DLD1 (cell line): ENCODE data around the gene SP7.

Experiments
- in situ Hi-C: cut with HindIII; loops from 2 replicates; pipeline ENCODE4 v1.10.0; 2017; ENCODE audit warnings: low sequenced_read_pairs

Gene SP7

DNA sequence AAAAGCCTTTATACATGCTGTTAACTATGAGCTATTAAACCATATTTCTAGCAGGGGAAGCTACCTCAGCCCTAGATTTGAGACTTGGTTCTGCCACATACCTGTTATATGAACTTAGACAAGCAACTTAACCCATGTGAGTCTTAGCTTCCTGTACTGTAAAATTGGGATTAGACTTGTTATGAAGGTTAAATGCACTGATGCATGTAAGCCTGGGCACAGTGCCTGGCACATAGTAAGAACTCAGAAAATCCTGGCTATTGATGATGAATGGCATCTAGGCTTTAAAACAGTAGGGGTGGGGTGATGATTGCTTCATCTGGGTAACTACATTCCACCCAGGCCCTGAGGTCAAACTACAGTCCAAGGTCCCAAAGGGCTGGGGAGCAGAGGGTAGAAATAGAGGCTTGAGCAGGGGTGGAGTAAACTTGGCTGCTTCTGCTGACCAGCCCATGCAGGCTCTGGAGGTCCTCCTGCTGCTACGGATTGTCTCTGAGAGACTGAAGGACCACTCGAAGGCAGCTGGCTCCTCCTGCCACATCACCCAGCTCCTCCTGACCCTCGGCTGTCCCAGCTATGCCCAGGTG lies 56.8 kb downstream of the SP7 start:
- in situ Hi-C loops = no loop called here

- in situ Hi-C loops = no loop called here
These were observed 58.2 kb downstream of the SP7 start for GRCh38 chr12:53277981-53278380.
